Stimulated activated CD4-positive, alpha-beta T cell treated with anti-CD3 and anti-CD28 coated beads, TNF-alpha, amount 100 ng/mL, for 48 hours (primary cell): Measurements from ENCODE around the gene SELENOP.
A peak's percentile ranks its signal among the peaks of the same experiment; 100 is the strongest.

Experiments used
- DNase-seq, 3 donors: peaks; one replicate each; pipeline ENCODE4 v3.0.0-alpha.2; 2020; ENCODE audit warnings: low read depth in 3 of 3

Gene SELENOP

DNA sequence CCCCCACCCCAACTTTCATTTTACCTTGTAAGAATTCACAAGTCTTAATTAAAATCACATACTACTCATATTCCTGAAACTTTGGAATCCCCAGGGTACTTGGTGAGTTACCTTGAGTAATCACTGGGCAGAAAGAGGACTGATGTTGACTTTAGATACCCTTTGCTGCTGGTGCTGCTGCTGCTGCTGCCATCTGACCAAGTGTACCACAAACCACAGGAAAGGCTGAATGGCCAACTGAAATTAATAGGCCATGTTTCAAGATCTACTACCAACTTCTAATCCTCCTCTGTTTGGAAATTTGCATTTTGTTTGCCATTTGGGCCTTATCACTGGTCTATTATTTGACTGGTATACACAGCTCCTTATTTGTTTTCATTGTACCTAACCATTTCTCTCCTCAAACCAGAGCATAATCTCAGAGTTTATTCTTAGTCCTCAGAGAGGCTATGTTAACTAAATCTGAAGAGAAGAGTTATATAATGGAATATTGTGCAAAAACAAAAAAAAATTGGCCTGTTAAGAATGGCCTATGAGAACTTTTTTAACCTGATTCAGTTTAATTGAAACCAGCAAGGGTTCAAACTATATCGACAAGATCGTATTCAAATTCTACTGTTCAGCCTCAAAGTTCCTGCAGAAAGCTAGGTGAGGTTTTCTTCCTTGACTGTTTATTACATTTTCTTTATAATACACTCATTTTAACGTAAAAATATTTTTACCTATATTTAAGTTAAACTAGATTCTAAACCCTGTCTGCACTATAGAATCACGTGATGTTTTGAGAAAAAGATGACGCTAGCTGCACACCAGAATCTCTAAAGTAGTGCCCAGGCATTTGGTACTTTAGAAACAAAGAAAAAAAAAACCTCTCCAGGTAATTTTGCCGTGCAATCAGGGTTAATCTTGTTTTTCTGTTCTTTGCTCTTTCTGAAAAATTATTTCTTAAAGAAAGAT, 13.1 kb downstream of the SELENOP start:
- DNase-seq = no peak

DNA sequence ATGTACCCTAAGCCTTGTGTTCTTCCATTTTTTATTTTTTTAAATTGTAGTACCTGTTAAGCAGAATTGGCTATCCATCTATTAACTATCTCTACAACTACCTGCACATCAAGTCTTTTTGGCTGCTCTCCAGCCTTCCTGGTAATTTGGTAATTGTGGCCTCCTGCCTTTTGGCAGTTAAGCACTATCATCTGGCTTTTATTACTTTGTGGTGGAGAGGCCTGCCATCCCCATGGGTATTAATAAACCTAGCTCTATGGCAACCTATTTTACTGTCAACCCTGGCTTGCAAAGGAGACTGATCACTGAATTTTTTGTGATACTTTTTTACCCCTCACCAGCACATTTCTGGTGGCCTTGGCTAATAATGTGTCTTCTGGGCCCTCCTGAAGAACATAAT, 20.5 kb downstream of the SELENOP start:
- no peak for DNase-seq

DNA sequence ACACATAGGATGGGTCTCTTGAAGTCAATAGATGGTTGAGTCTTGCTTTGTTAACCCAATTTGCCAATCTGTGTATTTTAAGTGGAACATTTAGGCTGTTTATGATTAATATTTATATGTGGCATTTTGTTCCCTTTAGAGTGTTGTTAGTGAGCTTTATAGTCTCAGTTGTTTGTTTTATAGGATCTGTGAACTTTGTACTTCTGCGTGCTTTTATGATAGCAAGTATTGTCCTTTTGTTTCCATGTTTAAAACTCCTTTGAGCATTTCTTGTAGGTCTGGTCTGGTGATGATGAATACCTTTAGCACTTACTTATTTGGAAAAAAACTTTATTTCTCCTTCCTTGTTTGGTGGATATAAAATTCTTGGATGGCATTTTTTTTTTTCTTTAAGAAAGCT, 23.8 kb downstream of the SELENOP start:
- no peak for DNase-seq

DNA sequence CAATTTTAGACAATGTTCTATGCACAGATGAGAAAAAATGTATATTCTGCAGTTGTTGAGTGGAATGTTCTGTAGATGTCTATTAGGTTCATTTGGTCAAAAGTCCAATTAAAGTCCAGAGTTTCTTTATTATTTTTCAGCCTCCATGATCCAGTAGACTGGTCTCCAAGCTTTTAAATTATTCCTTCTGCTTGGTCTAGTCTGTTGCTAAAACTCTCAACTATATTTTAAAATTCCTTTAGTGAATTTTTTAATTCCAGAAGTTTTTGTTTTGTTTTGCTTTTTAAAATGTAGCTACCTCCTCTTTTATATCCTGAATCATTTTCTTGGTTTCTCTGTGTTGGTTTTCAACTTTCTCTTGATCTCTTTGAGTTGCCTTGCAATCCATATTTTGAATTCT, 24.6 kb downstream of the SELENOP start:
- DNase-seq = no peak

DNA sequence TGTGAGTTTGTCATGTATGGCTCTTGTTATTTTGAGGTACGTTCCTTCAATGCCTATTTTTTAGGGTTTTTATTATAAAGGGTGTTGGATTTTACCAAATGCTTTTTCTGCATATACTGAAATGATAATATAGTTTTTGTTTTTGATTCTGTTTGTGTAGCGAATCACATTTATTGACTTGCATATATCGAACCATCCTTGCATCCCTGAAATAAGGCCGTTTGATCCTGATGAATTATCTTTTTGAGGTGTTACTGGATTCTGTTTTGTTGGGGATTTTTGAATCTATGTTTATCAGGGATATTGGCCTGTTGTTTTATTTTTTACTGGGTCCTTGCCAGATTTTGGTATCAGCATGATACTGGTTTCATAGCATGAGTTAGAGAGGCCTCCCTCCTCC, 25.9 kb downstream of the SELENOP start:
- DNase-seq = no peak

DNA sequence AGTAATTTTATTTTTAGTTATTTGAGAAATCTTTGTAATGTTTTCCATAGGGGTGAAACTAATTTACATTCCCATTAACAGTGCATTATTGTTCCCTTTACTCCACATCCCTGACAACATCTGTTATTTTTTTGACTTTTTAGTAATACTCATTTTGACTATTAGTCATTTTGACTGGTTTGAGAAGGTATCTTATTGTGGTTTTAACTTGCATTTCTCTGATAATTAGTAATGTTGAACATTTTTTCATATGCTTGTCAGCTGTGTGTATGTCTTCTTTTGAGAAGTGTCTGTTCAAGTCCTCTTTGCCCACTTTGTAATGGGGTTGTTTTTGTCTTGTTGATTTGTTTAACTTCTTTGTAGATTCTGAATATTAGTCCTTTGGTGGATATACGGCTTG, 27.6 kb downstream of the SELENOP start:
- no peak for DNase-seq

DNA sequence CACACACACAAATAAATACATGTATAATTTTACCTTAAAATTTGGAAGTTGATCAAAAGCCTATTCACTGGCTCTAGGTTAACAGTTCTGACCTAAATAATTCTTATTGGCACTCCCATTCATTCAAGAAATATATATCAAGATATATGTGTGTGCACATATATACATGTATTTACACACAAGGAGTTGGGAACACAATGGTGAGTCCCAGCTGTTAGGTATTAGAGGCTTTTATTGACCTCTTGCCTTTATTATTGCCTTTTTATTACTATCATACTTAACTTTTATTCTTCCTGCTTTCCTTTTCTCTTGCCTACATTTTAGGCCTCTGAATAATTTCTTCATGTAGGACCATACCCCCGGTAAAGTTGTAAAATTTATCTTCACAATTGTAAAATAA, 30.1 kb downstream of the SELENOP start:
- DNase-seq = no peak

DNA sequence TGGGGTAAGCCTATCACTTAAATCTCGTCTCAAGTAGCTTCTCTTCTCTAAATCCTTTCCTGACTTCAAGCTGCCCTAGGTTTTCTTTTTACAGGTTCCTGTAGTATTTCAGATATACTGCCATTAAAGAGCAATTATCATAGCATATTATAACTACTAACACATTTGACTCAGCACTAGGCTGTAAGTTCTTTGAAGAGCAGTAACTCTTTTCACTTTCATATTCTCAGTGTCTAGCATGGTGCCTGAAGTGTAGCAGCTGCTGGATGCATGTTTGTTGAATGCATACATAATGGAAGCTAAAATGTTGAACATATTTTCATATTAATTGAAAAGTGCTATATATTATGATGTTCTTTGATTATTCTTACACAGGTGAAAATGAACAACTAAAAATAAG, 32.6 kb downstream of the SELENOP start:
- DNase-seq = no peak

DNA sequence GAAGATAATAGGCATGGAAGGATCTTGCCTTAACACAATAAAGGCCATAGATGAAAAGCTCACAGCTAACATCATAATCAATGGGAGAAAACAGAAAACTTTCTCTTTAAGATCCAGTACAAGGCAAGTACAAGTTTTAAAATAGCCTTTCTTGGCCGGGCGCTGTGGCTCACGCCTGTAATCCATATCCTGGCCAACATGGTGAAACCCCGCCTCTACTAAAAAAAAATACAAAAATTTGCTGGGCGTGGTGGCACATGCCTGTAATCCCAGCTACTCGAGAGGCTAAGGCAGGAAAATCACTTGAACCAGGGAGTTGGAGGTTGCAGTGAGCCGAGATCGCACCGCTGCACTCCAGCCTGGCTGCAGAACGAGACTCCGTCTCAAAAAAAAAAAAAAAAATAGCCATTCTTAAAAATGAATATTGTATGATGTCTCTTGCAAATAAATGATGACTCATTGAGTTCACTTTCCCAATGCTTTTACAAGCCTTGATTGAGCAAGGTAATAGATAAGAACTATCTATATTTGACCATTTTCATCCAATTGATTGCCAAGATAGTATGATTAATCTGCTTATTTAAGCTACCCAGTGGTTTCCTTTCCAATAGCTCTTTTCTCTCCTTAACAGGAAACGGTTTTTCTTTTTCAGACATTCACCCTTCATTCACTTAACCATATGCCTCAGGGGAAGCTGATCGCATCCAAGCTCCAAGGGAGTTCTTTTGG, 39.3 kb downstream of the SELENOP start:
- no peak for DNase-seq

DNA sequence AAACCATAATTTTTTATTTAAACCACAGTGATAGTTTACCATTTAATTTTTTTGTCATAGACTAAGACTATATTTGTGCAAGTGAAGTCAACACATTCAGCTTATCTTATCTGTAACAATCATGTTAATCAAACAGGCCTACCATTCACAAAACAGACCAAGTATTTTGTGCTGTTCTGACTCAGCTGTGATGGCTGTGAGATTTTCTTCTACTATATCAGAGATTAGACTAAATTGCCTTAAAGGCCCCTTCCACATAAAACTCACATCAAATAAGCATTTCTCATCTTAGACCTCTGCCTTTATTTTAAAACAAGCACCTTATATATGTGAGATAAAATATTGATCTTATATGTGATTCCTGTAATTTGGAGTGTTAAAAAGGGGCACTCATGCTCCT, 41.7 kb downstream of the SELENOP start:
- DNase-seq = no peak

DNA sequence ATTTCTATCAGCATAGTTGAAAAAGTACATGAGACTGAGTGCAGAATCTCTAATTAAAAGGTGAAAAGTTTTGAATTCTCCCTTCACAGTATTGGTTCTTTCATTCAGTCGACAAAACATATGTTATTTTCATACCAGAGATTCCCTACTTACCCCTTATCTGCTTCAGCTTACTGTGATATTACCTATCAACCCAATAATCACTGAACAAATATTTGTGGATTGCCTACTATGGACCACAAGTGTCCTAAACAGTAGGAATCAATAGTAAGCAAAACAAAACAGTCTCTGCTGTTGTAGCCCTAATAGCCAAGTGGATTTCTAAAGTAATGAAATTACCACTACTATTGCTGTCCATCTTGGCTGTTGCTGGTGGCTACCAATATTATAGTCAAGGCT, 43.6 kb downstream of the SELENOP start:
- no peak for DNase-seq

DNA sequence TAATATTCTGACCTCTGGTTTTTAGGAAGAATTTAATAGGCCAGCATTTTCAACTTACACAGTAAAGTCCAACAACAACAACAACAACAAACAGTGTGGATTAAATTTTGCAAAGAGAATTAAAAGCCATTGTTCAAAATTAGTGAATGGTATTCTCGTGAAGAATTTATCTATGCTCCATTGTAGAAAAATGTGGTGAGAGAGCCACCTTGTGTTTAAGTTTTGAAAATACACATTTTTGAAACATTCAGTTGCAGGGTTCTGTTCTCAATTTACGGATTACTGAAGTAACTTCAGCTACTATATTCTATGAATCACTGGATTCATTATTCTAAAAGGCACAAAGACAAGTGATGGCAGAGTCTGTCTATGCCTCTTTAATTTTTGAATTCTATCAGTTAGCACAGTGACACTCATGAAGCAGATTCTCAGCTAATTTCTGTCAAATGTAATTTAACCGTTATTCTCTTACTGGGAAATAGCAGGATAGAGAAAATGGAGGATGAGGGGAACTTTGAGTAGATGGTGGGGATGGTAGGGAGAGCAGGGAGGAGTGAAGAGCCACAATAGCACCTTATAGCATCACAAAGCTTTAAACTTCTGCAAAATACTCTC, 44.1 kb downstream of the SELENOP start:
- no peak for DNase-seq

DNA sequence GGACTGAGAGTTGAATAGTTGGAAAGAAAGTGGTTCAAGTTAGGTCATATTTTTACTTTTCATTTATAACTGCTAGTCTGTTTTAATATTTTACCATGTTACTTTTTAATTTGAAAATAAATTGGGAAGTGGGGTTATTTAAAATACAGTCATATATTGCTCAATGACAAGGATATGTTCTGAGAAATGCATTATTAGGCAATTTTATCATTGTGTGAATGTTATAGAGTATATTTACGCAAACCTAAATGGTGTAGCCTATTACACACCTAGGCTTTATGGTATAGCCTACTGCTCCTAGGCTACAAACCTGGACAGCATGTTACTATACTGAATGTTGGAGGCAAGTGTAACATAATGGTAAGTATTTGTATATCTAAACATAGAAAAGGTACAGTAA, 49.9 kb downstream of the SELENOP start:
- no peak for DNase-seq

DNA sequence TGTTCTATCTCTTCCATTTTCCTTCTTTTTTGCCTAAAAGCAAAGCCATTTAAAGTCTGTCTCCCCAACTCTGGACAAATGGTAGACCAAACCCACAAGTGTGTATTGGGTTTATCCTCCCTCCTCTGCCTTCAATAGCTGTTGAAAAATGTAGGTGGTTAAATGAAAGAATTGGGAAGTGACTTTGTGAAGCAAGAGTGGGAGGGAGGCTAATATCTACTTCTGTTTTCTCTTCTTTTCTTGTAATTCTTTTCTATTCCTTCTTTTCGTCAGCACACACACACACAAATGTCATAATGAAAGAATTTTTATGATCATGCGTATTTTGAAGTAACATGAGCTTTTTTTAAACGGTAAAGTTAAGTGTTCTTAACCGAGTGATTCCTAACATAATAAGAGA, 51.3 kb downstream of the SELENOP start:
- DNase-seq = no peak

DNA sequence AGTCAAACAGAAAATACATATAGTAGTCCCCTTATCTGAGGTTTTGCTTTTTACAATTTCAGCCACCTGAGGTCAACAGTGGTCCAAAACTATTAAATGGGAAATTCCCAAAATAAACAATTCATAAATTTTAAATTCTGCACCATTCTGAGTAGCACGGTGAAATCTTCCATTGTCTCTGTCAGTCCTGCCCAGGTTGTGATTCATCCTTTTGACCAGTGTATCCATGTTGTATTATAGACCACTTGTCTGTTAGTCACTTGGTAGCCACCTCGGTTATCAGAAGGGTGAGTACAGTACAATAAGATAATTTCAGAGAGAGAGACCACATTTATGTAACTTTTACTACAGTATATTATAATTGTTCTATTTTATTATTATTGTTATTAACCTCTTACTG, 52.2 kb downstream of the SELENOP start:
- no peak for DNase-seq

DNA sequence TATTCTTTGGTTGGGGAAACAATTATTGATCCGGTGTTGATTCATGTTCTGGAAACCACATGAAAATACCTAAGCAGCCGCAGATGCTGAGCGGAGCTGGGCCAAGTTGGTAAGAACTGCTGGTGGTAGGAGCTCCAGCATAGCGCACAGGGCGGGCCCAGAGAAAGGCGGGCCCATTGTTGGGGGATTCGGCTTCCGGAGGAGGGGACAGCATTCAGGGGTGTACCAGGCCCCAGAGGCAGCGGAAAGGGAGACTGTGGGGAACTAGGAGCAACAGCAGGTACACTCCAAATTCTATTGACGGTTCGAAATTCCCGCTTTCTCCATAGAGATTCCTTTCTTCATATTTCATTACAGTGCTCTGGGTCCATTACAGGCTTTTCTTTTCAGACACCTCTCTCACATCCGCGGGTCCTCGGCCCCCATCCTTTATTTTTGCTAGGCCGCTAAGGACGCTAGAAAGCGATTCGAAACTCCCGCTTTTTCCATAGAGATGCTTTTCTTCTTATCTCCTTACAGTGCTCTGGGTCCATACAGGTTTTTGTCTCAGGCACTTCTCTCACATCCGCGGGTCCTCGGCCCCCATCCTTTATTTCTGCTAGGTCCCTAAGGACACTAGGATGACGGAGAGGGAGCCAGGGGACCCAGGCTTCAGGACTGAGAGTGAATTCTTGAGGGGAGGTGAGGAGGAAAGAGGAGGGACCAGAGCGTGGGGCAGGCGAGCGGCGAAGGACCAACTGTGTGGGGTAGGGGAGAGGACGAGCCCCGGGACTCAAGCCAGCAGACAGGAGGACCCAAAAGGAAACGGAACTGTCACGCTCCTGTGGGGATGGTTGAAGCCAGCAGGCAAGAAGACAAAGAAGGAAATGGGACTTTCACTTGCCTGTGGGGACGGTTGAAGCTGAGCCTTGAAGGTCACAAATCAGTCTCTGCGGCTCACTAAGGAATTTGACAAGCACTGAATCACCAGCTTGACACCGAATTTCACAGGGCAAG, 54.8 kb downstream of the SELENOP start, which contains the start of gene CCDC152:
TSS of gene CCDC152 (plus strand) at position 213 of the 996 bp plus-strand sequence. CDS start 2,304 bp downstream, outside the sequence.
- DNase-seq = peak; percentile 24 to 47 (median 29)

DNA sequence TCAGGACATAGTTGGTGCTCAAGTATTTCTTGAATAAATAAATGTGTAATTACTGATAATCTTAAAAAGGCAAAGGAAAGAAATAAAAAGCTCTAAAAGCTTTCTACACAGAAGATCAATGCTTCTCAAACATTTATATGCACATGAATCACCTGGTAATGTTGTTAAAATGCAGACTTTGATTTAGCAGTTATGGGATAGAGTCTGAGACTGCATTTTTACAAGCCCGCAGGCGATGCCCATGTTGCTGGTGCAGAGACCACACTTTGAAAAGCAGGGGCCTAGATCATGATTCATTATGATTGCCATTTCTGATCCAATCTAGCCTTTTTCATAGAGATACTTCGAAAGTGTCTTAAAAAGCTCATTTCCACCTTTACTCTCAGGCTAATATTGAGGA, 58.6 kb downstream of the SELENOP start:
- DNase-seq = no peak

DNA sequence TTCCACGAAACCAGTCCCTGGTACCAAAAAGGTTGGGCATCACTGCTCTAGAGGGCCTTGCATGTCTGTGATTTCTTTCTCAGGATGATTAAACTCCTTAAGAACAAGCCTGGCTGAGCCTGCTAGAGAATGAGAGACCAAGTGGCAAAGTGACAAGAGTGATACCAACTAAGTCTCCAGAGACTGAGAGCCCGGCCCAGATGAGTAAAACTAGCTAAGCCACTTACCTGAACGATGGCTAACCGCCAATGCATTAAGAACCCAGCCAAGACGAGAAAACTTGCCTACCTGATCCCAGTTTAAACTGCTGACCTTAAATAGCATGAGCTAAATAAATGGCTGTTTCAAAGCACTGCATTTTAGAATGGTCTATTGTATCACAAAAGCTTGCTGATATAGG, 60.6 kb downstream of the SELENOP start:
- no peak for DNase-seq

DNA sequence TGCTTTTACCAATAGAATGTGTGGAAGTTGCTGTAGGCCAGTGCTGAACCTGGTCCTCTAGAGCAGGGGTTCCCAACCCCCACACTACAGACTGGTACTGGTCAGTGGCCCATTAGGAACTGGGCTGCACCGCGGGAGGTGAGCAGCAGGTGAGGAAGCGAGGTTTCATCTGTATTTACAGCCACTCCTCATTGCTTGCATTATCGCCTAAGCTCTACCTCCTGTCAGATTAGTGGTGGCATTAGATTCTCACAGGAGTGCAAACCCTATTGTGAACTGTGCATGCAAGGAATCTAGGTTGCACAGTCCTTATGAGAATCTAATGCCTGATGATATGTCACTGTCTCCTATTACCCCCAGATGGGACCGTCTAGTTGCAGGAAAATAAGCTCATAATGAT, 61.2 kb downstream of the SELENOP start:
- DNase-seq = no peak
